Stimulated activated CD4-positive, alpha-beta T cell treated with anti-CD3 and anti-CD28 coated beads, TNF-alpha, amount 100 ng/mL, for 1 hour (primary cell): Measurements from ENCODE around the gene FAM78B.

ENCODE experiments used
- DNase-seq, 3 donors: peaks; one replicate each; pipeline ENCODE4 v3.0.0-alpha.2; 2020; ENCODE audit warnings: low read depth in 3 of 3, low spot score in 1 of 3

Gene FAM78B

GRCh38 chr1:166166698-166167571 is at the start of gene FAM78B:
Gene FAM78B, minus strand, starts transcription at chr1:166167001. Its CDS starts 753 bp downstream, at chr1:166166248.
- DNase-seq = peak in 2 of 3 donors; percentile 5 to 40

GRCh38 chr1:166202546-166202945 is 35.7 kb upstream of the FAM78B start:
- no peak for DNase-seq

- no peak for DNase-seq
These were observed 33.9 kb upstream of the FAM78B start for GRCh38 chr1:166200743-166201142.

- no peak for DNase-seq
These were observed 30.8 kb upstream of the FAM78B start for GRCh38 chr1:166197597-166197996.

GRCh38 chr1:166197141-166197540 is 30.3 kb upstream of the FAM78B start:
- DNase-seq = no peak

- DNase-seq = no peak
These were observed 26.4 kb upstream of the FAM78B start for GRCh38 chr1:166193057-166193698.

GRCh38 chr1:166190400-166190799 is 23.6 kb upstream of the FAM78B start:
- no peak for DNase-seq

GRCh38 chr1:166189126-166189525 is 22.3 kb upstream of the FAM78B start:
- DNase-seq = no peak

- DNase-seq = no peak
These were observed 18.7 kb upstream of the FAM78B start for GRCh38 chr1:166185526-166185925.

GRCh38 chr1:166184897-166185296 is 18.1 kb upstream of the FAM78B start:
- no peak for DNase-seq

GRCh38 chr1:166184012-166184411 is 17.2 kb upstream of the FAM78B start:
- no peak for DNase-seq

- DNase-seq = no peak
These were observed 15.5 kb upstream of the FAM78B start for GRCh38 chr1:166182281-166182680.

- no peak for DNase-seq
These were observed 9.6 kb upstream of the FAM78B start for GRCh38 chr1:166176416-166176815.

- DNase-seq = no peak
These were observed 8.2 kb upstream of the FAM78B start for GRCh38 chr1:166175032-166175431.

GRCh38 chr1:166174108-166174507 is 7.3 kb upstream of the FAM78B start:
- no peak for DNase-seq

- DNase-seq = no peak
These were observed 5.3 kb upstream of the FAM78B start for GRCh38 chr1:166172106-166172505.

GRCh38 chr1:166170726-166171125 is 3.9 kb upstream of the FAM78B start:
- DNase-seq = no peak

GRCh38 chr1:166170075-166170474 is 3.3 kb upstream of the FAM78B start:
- no peak for DNase-seq

- DNase-seq = no peak
These were observed 2.4 kb upstream of the FAM78B start for GRCh38 chr1:166169182-166169581.

GRCh38 chr1:166167572-166167925 is 748 bp upstream of the FAM78B start:
- no peak for DNase-seq

- no peak for DNase-seq
These were observed 488 bp downstream of the FAM78B start for GRCh38 chr1:166166329-166166697.

GRCh38 chr1:166165661-166166328 is 1.0 kb downstream of the FAM78B start:
- DNase-seq = no peak
